GM18507 (cell line): Measurements from ENCODE around the gene ATP2C2.
"Not testable (repeated sequence)": the region's sequence is repeated elsewhere in the genome, so short reads cannot be mapped to it uniquely, and the experiment has no call there.

Experiments
- DNase-seq: peaks from one replicate; pipeline ENCODE4 v3.0.0; 2011; ENCODE audit warnings: low read depth; ENCODE audit not compliant: insufficient read length; ENCODE audit errors: extremely low spot score
- FAIRE-seq: peaks from 2 replicates; lab custom pipeline; 2011; peaks lifted over from hg19 to GRCh38; lab: Jason Lieb, UNC

Gene ATP2C2

DNA sequence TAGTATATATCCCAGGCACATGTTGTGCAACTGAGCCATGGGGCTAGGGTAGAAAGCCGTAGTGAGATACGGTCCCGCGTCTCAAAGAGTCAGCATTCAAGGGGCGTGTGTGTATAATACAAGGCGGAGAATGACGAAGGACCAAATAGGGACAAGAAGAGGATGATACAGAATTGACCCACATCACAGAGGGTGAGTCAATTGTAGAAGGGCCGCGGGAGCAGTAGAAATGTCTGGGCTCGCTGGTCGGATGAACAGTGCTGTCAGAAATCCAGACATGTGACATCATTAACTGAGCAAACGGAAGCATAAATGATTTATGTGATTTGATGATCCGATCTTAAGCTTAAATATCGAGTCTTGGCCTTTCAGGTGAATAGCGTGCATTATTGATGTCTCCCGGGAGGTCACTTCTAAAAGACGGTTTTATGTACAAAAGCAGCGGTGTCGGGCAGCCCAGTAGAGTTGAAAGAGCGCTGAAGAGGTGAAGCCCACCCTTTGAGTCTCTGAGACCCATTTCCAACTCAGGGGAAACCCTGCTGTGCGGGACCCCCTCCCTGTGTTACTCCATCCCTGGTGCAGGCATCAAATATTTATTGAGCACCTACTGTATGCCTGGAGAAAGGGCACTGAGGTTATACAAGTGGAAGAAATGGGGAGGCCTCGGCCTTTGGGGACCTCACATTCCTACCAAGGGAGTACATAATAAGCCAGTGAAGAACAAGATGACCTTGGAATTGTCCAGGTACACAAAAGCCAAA, 45.1 kb downstream of the ATP2C2 start:
- DNase-seq: no peak
- FAIRE-seq: no peak

GRCh38 chr16:84414789-84415326, 46.5 kb downstream of the ATP2C2 start:
- DNase-seq: no peak
- FAIRE-seq: no peak

DNA sequence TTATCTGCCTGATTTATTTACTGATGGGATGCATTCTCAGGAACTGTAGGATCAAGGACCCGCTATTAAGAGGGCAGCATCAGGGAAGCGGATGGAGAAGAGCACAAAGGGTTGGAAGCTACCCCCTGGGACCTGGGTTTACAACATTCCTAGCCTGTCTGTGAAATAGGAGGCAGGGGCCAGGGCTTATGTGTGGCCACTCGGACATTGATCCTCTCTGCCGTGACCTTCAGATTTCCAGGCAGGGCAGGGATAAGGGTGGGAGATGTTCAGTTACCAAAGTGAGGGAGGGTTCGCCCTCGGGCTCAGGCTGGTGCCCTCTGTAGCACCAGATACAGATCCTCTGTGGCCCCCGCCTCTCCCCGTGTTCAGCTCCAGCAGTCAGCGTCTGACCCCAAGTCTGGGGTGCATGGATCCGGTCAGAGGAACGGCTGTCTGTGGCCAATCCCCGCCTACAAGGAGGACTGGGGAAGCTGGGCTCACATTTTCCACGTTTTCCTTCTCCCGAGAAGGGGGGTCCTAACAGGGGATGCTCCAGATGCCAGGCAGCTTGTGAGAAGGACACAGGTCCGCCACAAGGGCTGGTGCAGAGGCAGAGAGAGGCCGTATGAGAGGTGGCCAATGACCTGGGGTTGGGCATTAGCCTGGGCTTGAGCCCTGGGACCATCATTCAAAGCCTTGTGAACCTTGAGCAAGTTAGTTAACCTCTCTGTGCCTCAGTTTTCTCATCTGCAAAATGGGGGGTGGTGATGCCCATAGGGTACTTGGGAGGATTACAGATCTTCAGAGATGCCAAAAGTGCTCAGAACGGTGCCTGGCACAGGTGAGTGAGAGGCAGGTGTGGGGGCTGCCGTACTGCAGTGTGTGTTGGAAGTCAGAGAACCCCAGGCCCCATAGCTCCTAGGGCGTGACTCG, 48.3 kb downstream of the ATP2C2 start:
- DNase-seq: no peak
- no peak for FAIRE-seq

- DNase-seq (no peak), FAIRE-seq (no peak)
These were observed 49.9 kb downstream of the ATP2C2 start for GRCh38 chr16:84418056-84418849.

- DNase-seq (no peak), FAIRE-seq (no peak)
These were observed 51.4 kb downstream of the ATP2C2 start for GRCh38 chr16:84419730-84420129.

DNA sequence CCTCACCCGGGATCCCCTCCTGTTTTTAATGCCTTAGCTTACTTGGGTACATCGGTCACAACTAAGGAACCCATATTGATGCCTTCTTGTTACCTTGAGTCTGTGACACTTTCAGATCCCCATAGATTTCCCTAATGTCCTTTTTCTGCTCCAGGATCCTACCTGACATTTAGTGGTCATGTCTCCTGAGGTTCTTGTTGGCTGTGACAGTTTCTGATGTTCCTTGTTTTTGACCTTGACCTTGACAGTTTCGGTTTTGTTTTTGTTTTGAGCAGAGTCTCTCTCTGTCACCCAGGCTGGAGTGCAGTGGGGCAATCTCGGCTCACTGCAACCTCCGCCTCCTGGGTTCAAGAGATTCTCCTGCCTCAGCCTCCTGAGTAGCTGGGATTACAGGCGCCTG, 52.2 kb downstream of the ATP2C2 start:
- DNase-seq, FAIRE-seq: not testable (repeated sequence)

DNA sequence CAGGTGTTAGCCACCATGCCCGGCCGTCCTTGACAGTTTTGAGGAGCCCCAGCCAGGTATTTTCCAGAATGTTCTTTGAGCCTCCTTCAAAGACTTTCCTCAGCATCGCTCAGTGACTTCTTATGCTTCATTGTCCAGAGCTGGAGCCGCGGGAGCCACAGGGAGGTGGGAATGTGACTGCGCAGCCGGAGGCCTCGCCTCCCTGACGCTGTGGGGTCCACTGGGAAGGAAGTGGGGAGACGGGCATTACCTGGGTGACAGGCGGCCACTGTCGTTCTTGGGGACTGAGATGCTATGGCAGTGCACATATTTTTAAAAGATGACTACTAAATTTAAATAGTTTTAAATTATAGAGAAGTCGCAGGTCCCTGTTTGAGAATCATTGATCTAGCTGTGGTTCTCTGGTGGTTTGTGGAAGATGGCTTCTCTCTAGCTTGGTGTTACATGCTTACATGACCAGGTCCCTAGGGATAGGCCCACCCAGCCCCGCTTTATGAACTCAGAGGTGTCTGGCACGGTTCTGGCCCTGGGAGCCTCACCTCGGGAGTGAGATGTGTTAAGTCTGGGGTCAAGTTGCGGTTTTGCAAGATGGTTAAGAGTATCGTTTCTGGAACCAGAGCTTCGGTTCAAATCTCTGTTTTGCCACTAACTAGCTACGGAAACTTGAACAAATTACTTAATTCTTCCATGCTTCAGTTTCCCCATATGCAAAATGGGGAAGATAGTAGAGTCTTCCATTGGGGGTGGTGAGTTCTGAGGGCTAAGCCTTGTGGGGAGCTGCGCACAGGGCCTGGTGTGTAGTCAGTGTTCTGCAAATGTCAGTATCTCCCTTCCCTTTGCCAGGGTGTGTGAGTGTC, 53.0 kb downstream of the ATP2C2 start:
- FAIRE-seq (no peak), DNase-seq (no peak)

- DNase-seq (no peak), FAIRE-seq (no peak)
These were observed 53.5 kb downstream of the ATP2C2 start for GRCh38 chr16:84421938-84422220.

DNA sequence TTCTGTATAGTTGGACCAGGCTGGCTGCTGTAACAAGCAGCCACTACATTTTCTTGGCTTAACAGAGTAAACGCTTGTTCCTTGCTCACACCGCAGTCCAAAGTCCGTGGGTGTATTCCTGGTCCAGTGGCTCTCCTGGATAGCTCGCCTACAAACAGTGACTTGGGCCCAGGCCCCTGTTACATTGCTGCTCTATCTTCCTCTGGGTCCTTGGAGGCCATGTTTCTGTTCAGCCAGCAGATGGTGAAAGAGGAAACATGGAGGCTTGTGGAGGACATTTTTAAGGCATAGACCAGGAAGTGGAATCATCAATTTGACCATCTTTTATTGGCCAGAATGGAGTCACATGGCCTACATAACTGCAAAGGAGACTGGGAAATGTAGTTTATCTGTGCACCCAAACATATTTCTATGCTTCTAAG, 55.1 kb downstream of the ATP2C2 start:
- DNase-seq (no peak), FAIRE-seq (no peak)

DNA sequence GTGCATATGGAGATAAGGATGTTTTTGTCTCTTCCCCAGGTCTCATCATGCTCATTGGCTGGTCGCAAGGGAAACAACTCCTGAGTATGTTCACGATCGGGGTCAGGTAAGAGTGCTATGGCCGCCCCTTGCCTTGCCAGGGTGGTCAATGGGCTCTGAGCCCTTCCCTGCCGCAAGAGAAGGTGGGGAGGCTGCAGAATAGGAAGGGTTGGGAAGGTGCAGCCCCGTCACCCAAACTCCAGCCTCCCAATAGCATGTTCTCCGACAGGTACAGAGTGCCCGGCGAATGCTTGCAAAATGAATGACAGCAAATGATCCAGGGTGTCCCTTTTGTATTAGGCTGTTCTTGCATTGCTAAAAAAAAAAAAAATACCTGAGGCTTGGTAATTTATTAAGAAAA, 57.4 kb downstream of the ATP2C2 start:
- DNase-seq (no peak), FAIRE-seq (no peak)

GRCh38 chr16:84426804-84427203, 58.5 kb downstream of the ATP2C2 start:
- no peak for DNase-seq
- no peak for FAIRE-seq

GRCh38 chr16:84427553-84427952, 59.2 kb downstream of the ATP2C2 start:
- no peak for FAIRE-seq
- DNase-seq: no peak

DNA sequence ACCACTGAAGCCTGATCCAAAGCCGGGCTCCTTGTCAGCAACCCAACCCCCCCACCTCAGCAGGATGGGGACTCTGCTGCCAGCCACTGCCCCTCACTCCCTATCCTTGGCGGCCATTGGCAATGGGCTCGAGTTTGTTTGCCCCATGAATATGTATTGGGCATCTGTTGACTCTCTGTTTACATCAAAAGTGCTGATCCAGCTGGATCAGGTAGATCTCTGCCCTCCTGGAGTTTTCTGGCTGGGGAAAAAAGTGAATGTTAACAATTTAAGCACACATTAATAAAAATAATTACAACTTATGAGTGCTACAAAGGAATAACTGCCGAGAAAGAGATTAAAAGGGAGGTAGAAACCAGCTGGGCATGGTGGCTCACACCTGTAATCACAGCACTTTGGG, 62.5 kb downstream of the ATP2C2 start:
- no peak for FAIRE-seq
- DNase-seq: no peak

- no peak for FAIRE-seq
- no peak for DNase-seq
These were observed 66.5 kb downstream of the ATP2C2 start for GRCh38 chr16:84434800-84435199.

GRCh38 chr16:84436196-84436595, 67.9 kb downstream of the ATP2C2 start:
- FAIRE-seq (no peak), DNase-seq (no peak)

DNA sequence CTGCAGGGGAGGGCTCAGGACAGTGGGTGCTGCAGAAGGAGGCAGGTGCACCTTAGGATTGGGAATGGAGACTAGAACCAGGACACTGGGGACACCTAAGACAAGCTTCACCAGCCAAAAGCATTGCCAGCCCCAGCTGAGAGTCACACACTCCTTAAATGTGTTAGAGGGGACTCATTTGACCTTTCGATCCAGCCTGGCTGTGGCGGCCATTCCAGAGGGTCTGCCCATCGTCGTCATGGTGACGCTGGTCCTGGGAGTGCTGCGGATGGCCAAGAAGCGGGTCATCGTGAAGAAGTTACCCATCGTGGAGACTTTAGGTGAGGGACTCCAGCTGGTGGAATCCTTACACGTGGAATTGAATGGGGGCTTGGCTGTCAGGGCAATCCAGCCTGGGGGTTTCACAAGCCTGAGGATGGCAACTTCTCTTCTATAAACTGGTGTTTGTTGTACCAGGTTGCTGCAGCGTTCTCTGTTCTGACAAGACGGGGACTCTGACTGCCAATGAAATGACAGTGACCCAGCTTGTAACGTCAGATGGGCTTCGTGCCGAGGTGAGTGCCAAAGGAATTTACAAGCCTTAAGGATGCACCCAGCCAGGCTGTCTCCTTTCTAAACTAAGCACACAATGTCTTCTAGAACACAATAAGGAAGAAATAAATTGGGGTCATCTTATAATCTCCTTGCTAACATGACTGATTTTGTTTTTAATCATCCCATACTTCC, 70.8 kb downstream of the ATP2C2 start:
- FAIRE-seq: no peak
- no peak for DNase-seq

DNA sequence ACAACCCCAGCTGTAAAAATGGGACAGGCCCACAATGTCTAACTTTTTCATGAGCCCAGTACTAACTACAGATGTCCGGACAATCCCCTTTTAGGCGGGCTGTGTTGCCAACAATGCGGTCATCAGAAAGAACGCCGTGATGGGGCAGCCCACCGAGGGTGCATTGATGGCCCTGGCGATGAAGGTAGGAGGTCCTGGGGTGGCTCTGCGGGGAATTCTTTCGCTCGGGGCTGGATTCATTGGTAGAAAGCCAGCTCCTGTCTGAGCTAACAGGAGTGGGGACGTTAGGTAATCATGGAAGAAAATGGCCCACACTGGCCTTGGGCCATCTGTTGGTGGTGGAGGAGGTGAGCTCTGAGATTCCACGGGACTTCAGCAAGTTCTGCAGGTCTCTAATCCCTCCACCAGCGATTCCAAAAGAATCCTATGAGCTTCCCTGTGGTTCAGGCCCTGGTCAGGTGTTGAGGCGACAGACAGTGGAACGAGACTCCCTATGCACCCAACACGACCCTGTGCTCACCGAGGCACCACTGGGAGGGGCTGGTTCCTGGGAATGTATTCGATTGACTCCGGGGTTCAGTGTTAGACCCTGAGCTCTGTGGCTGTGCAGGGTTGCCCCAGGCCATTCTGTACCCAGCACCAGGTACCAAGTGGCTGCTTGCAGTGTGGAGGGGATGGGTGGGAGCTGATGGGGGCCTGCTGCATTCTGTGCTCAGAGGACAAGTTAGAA, 74.2 kb downstream of the ATP2C2 start:
- DNase-seq (no peak), FAIRE-seq (no peak)
